Measurements from ENCODE around the gene CHIT1. TPM values are rescaled to one million over a fixed set of nuclear protein-coding genes. Genes with fewer than 3 reads are reported as not detected.

CHIT1 gene
- total and polyA plus RNA-seq, 2 of the 13 experiments (the other 11 are each of a cell fraction or from before 2014, with no cell fraction given), result not detected

DNA sequence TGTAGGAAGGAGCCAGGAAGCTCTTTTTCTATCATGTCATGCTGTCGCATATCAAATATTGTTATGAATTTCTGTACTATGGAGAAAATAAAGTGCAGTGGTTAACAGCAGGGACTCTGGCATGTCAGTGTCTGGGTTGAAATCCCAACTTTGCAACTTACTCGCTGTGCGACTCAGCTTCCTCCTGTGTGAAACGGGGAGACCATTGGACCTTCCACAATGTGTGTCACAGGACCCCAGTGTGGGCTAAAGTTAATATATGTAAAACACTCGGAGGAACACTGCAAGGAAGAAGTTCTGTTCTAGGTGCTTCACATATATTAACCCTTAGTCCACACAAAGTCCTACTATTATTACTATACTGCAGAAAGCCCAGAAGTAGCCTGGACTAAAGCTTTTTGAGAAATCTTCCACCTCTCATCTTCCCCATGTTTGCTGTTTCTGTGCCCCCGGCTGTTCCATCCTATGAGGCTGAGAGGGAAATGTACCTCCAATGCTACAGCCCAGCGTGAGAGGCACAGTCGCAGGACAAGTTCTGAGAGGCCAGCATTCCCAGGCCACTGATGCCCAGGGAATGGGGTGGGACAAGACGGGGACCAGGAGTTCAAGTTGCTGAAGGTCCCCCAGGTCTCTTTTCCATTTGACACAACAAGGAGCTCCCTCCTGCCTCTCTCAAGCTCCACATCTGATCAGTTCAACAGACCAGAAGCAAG is 1.9 kb downstream of the CHIT1 start (continued):
- TF ChIP-seq SRSF1 (optimal IDR thresholded peaks at IDR 0.05; ENCODE audit: low read depth, low read length) (no peak), CCDC6 (CRISPR knock-in tag; IDR thresholded peaks at IDR 0.05) (no peak), HOXA7 (CRISPR knock-in tag; IDR thresholded peaks at IDR 0.05) (no peak), HOXA5 (CRISPR knock-in tag; IDR thresholded peaks at IDR 0.05) (no peak)
- TF ChIP-seq, protein P1, sequence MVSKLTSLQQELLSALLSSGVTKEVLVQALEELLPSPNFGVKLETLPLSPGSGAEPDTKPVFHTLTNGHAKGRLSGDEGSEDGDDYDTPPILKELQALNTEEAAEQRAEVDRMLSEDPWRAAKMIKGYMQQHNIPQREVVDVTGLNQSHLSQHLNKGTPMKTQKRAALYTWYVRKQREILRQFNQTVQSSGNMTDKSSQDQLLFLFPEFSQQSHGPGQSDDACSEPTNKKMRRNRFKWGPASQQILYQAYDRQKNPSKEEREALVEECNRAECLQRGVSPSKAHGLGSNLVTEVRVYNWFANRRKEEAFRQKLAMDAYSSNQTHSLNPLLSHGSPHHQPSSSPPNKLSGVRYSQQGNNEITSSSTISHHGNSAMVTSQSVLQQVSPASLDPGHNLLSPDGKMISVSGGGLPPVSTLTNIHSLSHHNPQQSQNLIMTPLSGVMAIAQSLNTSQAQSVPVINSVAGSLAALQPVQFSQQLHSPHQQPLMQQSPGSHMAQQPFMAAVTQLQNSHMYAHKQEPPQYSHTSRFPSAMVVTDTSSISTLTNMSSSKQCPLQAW (CRISPR knock-in tag; IDR thresholded peaks at IDR 0.05), result no peak

DNA sequence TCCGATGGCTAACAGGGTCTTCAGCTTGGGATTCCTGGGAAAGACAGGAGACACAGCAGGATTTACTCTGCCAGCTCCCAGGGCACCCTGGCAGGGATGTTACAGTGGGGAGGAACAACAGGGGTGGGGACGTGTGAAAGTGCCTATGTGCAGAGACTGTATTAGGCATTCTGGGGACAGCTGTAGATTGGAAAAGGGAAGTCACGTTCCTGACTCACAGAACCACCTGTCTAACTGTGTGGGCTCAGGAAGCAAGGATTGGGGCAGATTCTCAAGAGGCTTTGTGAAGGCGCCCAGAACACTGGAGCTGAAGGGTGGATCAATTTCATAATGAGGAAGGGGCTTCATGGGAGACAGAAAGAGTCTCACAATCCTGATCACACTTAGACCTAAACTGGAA is 4.4 kb downstream of the CHIT1 start:
- H3K27ac ChIP-seq (ENCODE audit: extremely low read length, insufficient read depth, low read length), result no peak overlapping the region
- no peaks in the 10 kb centered on the region for H3K36me3 ChIP-seq (replicated peaks in 1 of 2; ENCODE audit: control insufficient read depth in 1 of 2, insufficient read depth in 2 of 2, low read length in 2 of 2)
- no peak overlapping the region for H2AFZ ChIP-seq (ENCODE audit: low read length)
- ChIA-PET POLR2A (no interaction called here), CTCF (ENCODE audit: low intra/inter-chr PET ratio, low total read pairs) (no interaction called here)
- H3K4me1 ChIP-seq (ENCODE audit: insufficient read depth, low read length), result no peaks in the 10 kb centered on the region
- in situ Hi-C loops (cut with HindIII; ENCODE audit: extremely low pct_ligation_motif_present, low pct_unique_long_range_greater_than_20kb) (no loop called here), intact Hi-C loops (cut with micrococcal nuclease; ENCODE audit: unreplicated experiment) (no loop called here)
- no peak overlapping the region for H3K4me2 ChIP-seq (ENCODE audit: low read depth, low read length)
- no peaks in the 10 kb centered on the region for H4K20me1 ChIP-seq (ENCODE audit: insufficient read depth, low read length)
- WGBS (ENCODE audit: low lambda C conversion rate), result 4% methylated on average over 4 of the region's 4 CpGs
- H3K9ac ChIP-seq (ENCODE audit: insufficient read depth, low read depth, low read length), result no peak overlapping the region
- H3K4me3 ChIP-seq (replicated peaks in 1 of 3; ENCODE audit: insufficient read depth in 1 of 3, low read depth in 2 of 3, low read length in 3 of 3), result no peak overlapping the region
- ATAC-seq (no peak), DNase-seq (ENCODE audit: low spot score) (no peak), FAIRE-seq (no peak)
- no peak for TF ChIP-seq POLR2A (IDR thresholded peaks at IDR 0.05; ENCODE audit: insufficient read depth in 1 of 2, low read depth in 2 of 2, low read length in 2 of 2)
- BruUV-seq (replicated peaks), result no TSS peak
- no peaks in the 10 kb centered on the region for H3K79me2 ChIP-seq (ENCODE audit: insufficient read depth, low read length)
- peaks cover 0 to 41% of the 10 kb centered on the region in 2 experiments; a peak in 4 of 5 replicates for H3K27me3 ChIP-seq (ENCODE audit: control insufficient read depth in 1 of 2, insufficient read depth in 2 of 2, low read length in 2 of 2)
- H3K9me3 ChIP-seq (ENCODE audit: low read length), result no peaks in the 10 kb centered on the region

Measured in HepG2 (cell line).